Bronchial epithelial cell (primary cell): ENCODE data around the gene PLCXD3. TPM values are rescaled to one million over a fixed set of nuclear protein-coding genes. Genes with fewer than 3 reads are reported as not detected.

ENCODE experiments used
- DNase-seq: peaks from one replicate; pipeline ENCODE4 v3.0.0-alpha.2; 2010; ENCODE audit warnings: low read depth
- FAIRE-seq: peaks from 2 replicates; lab custom pipeline; 2011; peaks lifted over from hg19 to GRCh38; lab: Jason Lieb, UNC
- H3K27me3 ChIP-seq: 2 replicates; pipeline ENCODE4 v1.5.1; 2011; ENCODE audit warnings: low read length; ENCODE audit not compliant: control insufficient read depth, insufficient read depth
- H3K36me3 ChIP-seq: 2 replicates; pipeline ENCODE4 v1.5.1; 2011; ENCODE audit warnings: low read length; ENCODE audit not compliant: control insufficient read depth, insufficient read depth
- H3K4me3 ChIP-seq: 2 replicates; pipeline ENCODE4 v1.5.1; 2011; ENCODE audit warnings: mild to moderate bottlenecking, low read depth, low read length, control low read depth
- total RNA-seq: library from RNA; depleted of rRNA; stranded (reverse); fragments of >200 nt; gene quantifications from 2 replicates; pipeline ENCODE4 v1.2.1, GENCODE V29; 2014
- TF ChIP-seq, protein P1 (sequence below): IDR thresholded peaks from 2 replicates; pipeline ENCODE4 v1.5.1; 2011; ENCODE audit warnings: mild to moderate bottlenecking, moderate library complexity, low read length, control low read depth, inconsistent platforms; ENCODE audit not compliant: insufficient read depth, severe bottlenecking

PLCXD3 gene
- total RNA-seq, 1 donor from 2014 or later: not detected

DNA sequence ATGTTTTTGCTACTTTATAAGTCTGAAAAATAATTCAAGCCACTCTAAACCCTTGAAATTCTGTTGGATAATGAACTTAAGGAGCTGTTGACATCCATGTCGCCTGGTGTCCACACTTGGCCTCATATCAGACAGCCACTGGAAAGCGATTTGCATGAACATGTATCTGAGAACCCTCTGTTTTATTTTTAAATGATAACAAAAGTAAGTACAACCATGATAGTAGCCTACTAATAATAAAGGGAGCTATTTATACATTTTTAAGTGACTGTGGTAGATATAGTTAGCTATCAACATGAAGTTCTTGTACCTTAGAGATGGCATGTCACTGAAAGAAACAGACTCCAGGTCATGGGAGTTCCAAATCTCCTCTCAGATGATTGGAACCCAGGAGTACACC, 53.3 kb downstream of the PLCXD3 start:
- Histone ChIP-seq H3K36me3 (no peaks in the 10 kb centered on the region), H3K4me3 (no peak overlapping the region), H3K27me3 (no peaks in the 10 kb centered on the region)
- TF ChIP-seq, protein P1, sequence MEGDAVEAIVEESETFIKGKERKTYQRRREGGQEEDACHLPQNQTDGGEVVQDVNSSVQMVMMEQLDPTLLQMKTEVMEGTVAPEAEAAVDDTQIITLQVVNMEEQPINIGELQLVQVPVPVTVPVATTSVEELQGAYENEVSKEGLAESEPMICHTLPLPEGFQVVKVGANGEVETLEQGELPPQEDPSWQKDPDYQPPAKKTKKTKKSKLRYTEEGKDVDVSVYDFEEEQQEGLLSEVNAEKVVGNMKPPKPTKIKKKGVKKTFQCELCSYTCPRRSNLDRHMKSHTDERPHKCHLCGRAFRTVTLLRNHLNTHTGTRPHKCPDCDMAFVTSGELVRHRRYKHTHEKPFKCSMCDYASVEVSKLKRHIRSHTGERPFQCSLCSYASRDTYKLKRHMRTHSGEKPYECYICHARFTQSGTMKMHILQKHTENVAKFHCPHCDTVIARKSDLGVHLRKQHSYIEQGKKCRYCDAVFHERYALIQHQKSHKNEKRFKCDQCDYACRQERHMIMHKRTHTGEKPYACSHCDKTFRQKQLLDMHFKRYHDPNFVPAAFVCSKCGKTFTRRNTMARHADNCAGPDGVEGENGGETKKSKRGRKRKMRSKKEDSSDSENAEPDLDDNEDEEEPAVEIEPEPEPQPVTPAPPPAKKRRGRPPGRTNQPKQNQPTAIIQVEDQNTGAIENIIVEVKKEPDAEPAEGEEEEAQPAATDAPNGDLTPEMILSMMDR: no peak
- FAIRE-seq (no peak), DNase-seq (no peak)

GRCh38 chr5:41452506-41452905, 57.9 kb downstream of the PLCXD3 start:
- no peaks in the 10 kb centered on the region for H3K27me3 ChIP-seq
- TF ChIP-seq, protein P1: no peak
- no peak overlapping the region for H3K4me3 ChIP-seq
- FAIRE-seq (no peak), DNase-seq (no peak)
- H3K36me3 ChIP-seq: no peaks in the 10 kb centered on the region

DNA sequence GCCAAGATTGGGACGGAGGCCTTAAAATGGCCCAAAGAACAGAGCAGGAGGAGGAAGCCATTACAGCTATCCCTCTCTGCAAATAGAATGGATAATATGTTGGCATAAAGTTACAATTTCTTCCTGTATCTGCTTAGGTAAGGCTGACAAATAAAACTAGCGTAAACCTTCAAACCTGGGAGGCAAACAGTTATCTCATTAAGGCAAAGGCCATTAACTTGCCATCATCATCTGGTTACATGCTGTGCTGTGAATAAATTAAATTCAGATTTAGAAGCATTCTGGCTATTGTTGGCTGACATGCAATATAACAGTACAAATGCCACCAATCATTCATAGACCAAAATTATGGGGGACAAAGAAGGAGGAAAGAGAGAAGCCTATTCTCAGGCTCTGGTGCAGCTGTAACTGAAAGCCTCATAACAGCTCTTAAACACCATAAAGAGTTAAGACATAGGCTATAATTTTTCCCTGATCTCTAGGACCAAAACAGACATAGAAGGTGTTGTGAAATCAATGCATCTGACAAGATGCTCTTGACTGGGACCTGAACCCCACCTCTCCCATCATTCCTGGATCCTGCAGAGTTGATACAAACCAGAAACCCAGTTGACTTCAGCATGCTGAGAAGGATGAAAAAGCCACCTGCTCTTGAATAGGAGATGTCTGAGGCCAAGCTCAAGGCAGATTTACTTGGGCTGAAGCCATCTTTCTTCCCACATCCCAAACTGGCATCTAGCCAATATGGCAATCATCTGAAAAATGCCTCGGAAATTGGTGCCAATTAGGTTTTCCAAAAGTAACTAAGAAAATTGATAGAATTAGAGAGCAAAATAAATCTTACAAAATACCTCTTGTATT, 62.5 kb downstream of the PLCXD3 start:
- H3K27me3 ChIP-seq: no peaks in the 10 kb centered on the region
- DNase-seq: no peak
- no peaks in the 10 kb centered on the region for H3K36me3 ChIP-seq
- H3K4me3 ChIP-seq: no peak overlapping the region
- no peak for FAIRE-seq
- TF ChIP-seq, protein P1: no peak

DNA sequence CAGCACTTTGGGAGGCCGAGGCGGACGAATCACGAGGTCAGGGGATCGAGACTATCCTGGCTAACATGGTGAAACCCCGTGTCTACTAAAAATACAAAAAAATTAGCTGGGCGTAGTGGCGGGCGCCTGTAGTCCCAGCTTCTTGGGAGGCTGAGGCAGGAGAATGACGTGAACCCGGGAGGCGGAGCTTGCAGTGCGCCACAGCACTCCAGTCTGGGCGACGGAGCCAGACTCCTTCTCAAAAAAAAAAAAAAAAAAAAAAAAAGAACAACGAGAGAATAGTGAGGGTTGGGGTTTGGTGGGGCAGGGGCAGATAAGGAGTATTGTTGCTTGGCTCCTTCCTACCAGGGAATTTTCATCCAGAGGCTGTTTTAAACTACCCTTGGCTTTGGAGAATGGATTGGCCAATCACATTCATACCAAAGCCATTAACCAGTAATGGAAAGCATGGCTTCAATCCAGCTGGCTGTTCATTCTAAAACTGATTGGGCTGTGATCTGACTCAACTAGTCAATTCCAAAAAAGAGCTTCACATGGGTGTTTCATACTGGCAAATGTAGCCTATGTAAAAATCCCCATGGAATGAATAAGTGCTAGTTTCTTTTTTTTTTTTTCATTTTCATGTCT, 64.4 kb downstream of the PLCXD3 start:
- H3K4me3 ChIP-seq: no peak overlapping the region
- FAIRE-seq: no peak
- no peak for DNase-seq
- TF ChIP-seq, protein P1: no peak
- no peaks in the 10 kb centered on the region for H3K36me3 ChIP-seq
- H3K27me3 ChIP-seq: no peaks in the 10 kb centered on the region

DNA sequence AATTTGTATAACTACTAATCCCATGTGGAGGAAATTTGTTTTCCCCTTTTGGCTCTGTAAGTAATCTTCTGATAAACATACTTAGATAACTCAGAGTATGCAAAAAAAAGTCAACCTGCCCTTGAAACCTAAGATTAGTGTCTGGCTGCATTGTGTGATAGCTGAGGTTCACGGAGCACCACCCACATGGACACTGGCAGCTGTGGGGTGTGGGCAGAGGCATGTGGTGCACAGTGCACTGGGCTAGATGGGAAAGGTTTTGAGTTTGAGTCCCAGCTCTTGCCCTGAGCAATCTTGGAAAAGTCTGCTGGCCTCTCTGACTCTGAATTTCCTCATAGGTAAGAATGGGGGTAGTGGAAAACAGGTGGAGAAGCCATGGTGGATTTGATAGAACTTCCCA, 75.1 kb downstream of the PLCXD3 start:
- FAIRE-seq (no peak), DNase-seq (no peak)
- Histone ChIP-seq H3K27me3 (no peaks in the 10 kb centered on the region), H3K36me3 (no peaks in the 10 kb centered on the region), H3K4me3 (no peak overlapping the region)
- TF ChIP-seq, protein P1: no peak
